HepG2 (cell line): ENCODE measurements around the gene FBXW2. TPM values are rescaled to one million over a fixed set of nuclear protein-coding genes. Genes with fewer than 3 reads are reported as not detected.

Experiments
- ARID2 ChIP-seq: sonication (generic); formaldehyde crosslinking; IDR thresholded peaks from 2 replicates; pipeline ENCODE4 v1.8.1; 2022; ENCODE audit warnings: mild to moderate bottlenecking, missing genetic modification reagents, borderline replicate concordance
- CEBPG ChIP-seq: IDR thresholded peaks from 2 replicates; pipeline ENCODE4 v1.6.1; 2016
- FOXP1 ChIP-seq, 2 experiments: fragments of 450-650 bp in 1 of 2; IDR thresholded peaks; 2 replicates each; pipeline ENCODE4 v1.6.1; 2017 to 2018; ENCODE audit warnings: antibody characterized with exemption in 1 of 2
- KAT2B ChIP-seq: fragments of 150-350 bp; IDR thresholded peaks from 2 replicates; pipeline ENCODE4 v1.6.1; 2014; ENCODE audit warnings: low read depth, low read length, borderline replicate concordance
- KDM3A ChIP-seq: IDR thresholded peaks from 2 replicates; pipeline ENCODE4 v1.6.1; 2018; ENCODE audit warnings: low read depth, missing compliant biosample characterization
- KMT2B ChIP-seq: IDR thresholded peaks from 2 replicates; pipeline ENCODE4 v1.6.1; 2016; ENCODE audit warnings: missing genetic modification reagents, missing compliant biosample characterization
- MBD4 ChIP-seq: IDR thresholded peaks from 2 replicates; pipeline ENCODE4 v1.6.1; 2012; ENCODE audit warnings: low read length, inconsistent platforms, borderline replicate concordance
- PHF21A ChIP-seq: sonication (generic); formaldehyde crosslinking; IDR thresholded peaks from 2 replicates; pipeline ENCODE4 v1.5.0; 2020; ENCODE audit warnings: mild to moderate bottlenecking, missing genetic modification reagents
- POLR2G ChIP-seq: fragments of 200-400 bp; formaldehyde crosslinking; IDR thresholded peaks from 2 replicates; pipeline ENCODE4 v1.6.1; 2018; ENCODE audit warnings: mild to moderate bottlenecking, low read depth, low read length, moderate library complexity
- RARA ChIP-seq: IDR thresholded peaks from 2 replicates; pipeline ENCODE4 v1.6.1; 2016; ENCODE audit warnings: missing genetic modification reagents, missing compliant biosample characterization
- SNRNP70 ChIP-seq: fragments of 200-400 bp; formaldehyde crosslinking; IDR thresholded peaks from 2 replicates; pipeline ENCODE4 v1.6.1; 2017; ENCODE audit warnings: mild to moderate bottlenecking, low read depth, low read length, moderate library complexity
- SRF ChIP-seq: IDR thresholded peaks from 2 replicates; pipeline ENCODE4 v1.6.1; 2011; ENCODE audit warnings: mild to moderate bottlenecking, low read depth, low read length, moderate library complexity
- ZNF143 ChIP-seq: sonication (generic); formaldehyde crosslinking; IDR thresholded peaks from 2 replicates; pipeline ENCODE4 v1.4.0; 2020; ENCODE audit warnings: missing genetic modification reagents
- ZNF260 ChIP-seq: sonication (generic); formaldehyde crosslinking; IDR thresholded peaks from 2 replicates; pipeline ENCODE4 v1.4.0; 2020; ENCODE audit warnings: missing genetic modification reagents, low read depth, mild to moderate bottlenecking, borderline replicate concordance
- ZNF660 ChIP-seq: sonication (generic); formaldehyde crosslinking; IDR thresholded peaks from 2 replicates; pipeline ENCODE4 v1.5.1; 2020; ENCODE audit warnings: mild to moderate bottlenecking, low read depth, missing genetic modification reagents, borderline replicate concordance
- polyA plus RNA-seq, 8 experiments: library from polyadenylated mRNA; depleted of rRNA in 3 of 8; stranded (reverse) in 7 of 8; unstranded in 1 of 8; fragments of >200 nt; fragmentation: Illumina TruSeq in 4 of 8; extraction: Trizol in 4 of 8; gene quantifications; 2 replicates each; pipeline versions ENCODE4 v1.2.1 to v1.2.3, GENCODE V29; 2011 to 2016; ENCODE audit warnings: low read depth in 4 of 8, missing spikeins in 1 of 8, mixed read lengths in 1 of 8; ENCODE audit not compliant: insufficient read depth in 1 of 8
- total RNA-seq, 5 experiments: library from RNA; depleted of rRNA; stranded (reverse); fragments of >200 nt; fragmentation: Illumina TruSeq; extraction: Trizol; gene quantifications; 2 replicates each; pipeline ENCODE4 v1.2.3, GENCODE V29; 2016; ENCODE audit warnings: low read depth in 1 of 5
- TF ChIP-seq, protein P1 (sequence below): sonication (generic); formaldehyde crosslinking; IDR thresholded peaks from 2 replicates; pipeline ENCODE4 v1.9.0; 2022; ENCODE audit warnings: low read depth, missing genetic modification reagents
- TF ChIP-seq, protein P2 (sequence below): sonication (generic); formaldehyde crosslinking; IDR thresholded peaks from 2 replicates; pipeline ENCODE4 v1.5.0; 2020; ENCODE audit warnings: missing genetic modification reagents, mild to moderate bottlenecking, borderline replicate concordance
- TF ChIP-seq, protein P3 (sequence below): sonication (generic); formaldehyde crosslinking; conservative IDR thresholded peaks from 2 replicates; pipeline ENCODE4 v1.8.0; 2022; ENCODE audit warnings: missing genetic modification reagents
- TF ChIP-seq, protein P4 (sequence below): sonication (generic); formaldehyde crosslinking; IDR thresholded peaks from 2 replicates; pipeline ENCODE4 v1.4.0; 2020; ENCODE audit warnings: mild to moderate bottlenecking, low read depth, missing genetic modification reagents
- TF ChIP-seq, protein P5 (sequence below): sonication (generic); formaldehyde crosslinking; IDR thresholded peaks from 2 replicates; pipeline ENCODE4 v1.4.0; 2020; ENCODE audit warnings: missing genetic modification reagents

The FBXW2 gene
- total and polyA plus RNA-seq, 2 of the 13 experiments (the other 11 are each of a cell fraction or from before 2014, with no cell fraction given): 35.4 to 43.1 TPM

DNA sequence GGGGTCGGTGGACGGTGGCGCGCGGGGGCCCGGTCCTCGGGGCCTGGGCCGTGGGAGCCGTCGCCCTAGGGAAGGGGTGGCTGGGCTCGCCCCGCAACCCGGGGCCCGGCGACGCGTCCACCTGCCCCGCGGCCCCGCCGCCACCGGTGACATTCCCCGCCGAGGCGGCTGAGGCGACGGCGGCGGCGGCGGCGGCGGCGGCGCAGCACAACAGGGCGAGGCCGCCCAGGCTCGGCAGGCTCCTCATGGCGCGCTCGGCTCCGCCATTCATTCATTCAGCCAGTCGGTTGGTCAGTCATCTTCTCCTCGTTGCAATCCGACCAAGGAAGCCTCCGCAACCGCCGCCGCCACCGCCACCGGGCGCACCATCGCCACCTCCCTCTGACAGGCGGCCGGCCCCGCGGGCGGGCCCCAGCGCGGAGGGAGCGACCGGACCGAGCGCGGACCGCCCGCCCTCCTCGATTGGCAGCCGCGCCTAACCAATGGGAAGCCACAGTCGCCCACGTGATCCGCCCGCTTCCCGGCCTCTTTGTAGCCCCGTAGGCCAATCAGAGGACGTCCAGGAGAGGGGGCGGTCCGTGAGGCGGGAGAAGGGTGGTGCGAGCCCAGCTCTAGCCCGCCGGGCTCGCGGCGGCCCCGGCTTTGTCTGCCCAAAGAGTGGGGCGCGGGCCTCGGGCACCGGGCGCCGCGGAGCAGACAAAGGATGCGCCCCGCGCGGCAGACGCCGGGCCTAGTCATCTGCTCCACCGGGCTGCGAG lies 78.9 kb downstream of the FBXW2 start, which contains the start of gene MEGF9 (continued):
- TF ChIP-seq, protein P1, sequence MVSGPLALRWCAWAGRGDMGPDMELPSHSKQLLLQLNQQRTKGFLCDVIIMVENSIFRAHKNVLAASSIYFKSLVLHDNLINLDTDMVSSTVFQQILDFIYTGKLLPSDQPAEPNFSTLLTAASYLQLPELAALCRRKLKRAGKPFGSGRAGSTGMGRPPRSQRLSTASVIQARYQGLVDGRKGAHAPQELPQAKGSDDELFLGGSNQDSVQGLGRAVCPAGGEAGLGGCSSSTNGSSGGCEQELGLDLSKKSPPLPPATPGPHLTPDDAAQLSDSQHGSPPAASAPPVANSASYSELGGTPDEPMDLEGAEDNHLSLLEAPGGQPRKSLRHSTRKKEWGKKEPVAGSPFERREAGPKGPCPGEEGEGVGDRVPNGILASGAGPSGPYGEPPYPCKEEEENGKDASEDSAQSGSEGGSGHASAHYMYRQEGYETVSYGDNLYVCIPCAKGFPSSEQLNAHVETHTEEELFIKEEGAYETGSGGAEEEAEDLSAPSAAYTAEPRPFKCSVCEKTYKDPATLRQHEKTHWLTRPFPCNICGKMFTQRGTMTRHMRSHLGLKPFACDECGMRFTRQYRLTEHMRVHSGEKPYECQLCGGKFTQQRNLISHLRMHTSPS: peak; percentile 59; the same call in 1 of the 2 replicates
- no peak for TF ChIP-seq ZNF660 (CRISPR knock-in tag)
- TF ChIP-seq, protein P2, sequence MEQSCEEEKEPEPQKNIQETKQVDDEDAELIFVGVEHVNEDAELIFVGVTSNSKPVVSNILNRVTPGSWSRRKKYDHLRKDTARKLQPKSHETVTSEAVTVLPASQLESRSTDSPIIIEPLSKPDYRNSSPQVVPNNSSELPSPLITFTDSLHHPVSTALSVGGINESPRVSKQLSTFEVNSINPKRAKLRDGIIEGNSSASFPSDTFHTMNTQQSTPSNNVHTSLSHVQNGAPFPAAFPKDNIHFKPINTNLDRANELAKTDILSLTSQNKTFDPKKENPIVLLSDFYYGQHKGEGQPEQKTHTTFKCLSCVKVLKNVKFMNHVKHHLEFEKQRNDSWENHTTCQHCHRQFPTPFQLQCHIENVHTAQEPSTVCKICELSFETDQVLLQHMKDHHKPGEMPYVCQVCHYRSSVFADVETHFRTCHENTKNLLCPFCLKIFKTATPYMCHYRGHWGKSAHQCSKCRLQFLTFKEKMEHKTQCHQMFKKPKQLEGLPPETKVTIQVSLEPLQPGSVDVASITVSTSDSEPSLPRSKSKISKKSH (CRISPR knock-in tag): no peak
- peak; percentile 45 for TF ChIP-seq KMT2B (CRISPR knock-in tag)
- no peak for TF ChIP-seq RARA (CRISPR knock-in tag)
- peak; percentile 80; the same call in 1 of the 2 replicates for TF ChIP-seq KDM3A (CRISPR knock-in tag)
- TF ChIP-seq CEBPG (CRISPR knock-in tag): no peak
- TF ChIP-seq, protein P3, sequence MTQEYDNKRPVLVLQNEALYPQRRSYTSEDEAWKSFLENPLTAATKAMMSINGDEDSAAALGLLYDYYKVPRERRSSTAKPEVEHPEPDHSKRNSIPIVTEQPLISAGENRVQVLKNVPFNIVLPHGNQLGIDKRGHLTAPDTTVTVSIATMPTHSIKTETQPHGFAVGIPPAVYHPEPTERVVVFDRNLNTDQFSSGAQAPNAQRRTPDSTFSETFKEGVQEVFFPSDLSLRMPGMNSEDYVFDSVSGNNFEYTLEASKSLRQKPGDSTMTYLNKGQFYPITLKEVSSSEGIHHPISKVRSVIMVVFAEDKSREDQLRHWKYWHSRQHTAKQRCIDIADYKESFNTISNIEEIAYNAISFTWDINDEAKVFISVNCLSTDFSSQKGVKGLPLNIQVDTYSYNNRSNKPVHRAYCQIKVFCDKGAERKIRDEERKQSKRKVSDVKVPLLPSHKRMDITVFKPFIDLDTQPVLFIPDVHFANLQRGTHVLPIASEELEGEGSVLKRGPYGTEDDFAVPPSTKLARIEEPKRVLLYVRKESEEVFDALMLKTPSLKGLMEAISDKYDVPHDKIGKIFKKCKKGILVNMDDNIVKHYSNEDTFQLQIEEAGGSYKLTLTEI (CRISPR knock-in tag): no peak
- TF ChIP-seq KAT2B: no peak
- no peak for TF ChIP-seq FOXP1 (IDR thresholded peaks at IDR 0.05)
- no peak for TF ChIP-seq FOXP1 (CRISPR knock-in tag; IDR thresholded peaks at IDR 0.05)
- TF ChIP-seq SRF: no peak
- no peak for TF ChIP-seq ZNF143 (CRISPR knock-in tag)
- TF ChIP-seq, protein P4, sequence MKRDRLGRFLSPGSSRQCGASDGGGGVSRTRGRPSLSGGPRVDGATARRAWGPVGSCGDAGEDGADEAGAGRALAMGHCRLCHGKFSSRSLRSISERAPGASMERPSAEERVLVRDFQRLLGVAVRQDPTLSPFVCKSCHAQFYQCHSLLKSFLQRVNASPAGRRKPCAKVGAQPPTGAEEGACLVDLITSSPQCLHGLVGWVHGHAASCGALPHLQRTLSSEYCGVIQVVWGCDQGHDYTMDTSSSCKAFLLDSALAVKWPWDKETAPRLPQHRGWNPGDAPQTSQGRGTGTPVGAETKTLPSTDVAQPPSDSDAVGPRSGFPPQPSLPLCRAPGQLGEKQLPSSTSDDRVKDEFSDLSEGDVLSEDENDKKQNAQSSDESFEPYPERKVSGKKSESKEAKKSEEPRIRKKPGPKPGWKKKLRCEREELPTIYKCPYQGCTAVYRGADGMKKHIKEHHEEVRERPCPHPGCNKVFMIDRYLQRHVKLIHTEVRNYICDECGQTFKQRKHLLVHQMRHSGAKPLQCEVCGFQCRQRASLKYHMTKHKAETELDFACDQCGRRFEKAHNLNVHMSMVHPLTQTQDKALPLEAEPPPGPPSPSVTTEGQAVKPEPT: 0 out of 2 replicates have a peak, but pooled peaks have one; percentile 46
- no peak for TF ChIP-seq SNRNP70
- TF ChIP-seq ZNF260 (CRISPR knock-in tag): no peak
- TF ChIP-seq MBD4: no peak
- TF ChIP-seq, protein P5, sequence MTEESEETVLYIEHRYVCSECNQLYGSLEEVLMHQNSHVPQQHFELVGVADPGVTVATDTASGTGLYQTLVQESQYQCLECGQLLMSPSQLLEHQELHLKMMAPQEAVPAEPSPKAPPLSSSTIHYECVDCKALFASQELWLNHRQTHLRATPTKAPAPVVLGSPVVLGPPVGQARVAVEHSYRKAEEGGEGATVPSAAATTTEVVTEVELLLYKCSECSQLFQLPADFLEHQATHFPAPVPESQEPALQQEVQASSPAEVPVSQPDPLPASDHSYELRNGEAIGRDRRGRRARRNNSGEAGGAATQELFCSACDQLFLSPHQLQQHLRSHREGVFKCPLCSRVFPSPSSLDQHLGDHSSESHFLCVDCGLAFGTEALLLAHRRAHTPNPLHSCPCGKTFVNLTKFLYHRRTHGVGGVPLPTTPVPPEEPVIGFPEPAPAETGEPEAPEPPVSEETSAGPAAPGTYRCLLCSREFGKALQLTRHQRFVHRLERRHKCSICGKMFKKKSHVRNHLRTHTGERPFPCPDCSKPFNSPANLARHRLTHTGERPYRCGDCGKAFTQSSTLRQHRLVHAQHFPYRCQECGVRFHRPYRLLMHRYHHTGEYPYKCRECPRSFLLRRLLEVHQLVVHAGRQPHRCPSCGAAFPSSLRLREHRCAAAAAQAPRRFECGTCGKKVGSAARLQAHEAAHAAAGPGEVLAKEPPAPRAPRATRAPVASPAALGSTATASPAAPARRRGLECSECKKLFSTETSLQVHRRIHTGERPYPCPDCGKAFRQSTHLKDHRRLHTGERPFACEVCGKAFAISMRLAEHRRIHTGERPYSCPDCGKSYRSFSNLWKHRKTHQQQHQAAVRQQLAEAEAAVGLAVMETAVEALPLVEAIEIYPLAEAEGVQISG (CRISPR knock-in tag): no peak
- TF ChIP-seq PHF21A: peak; percentile 66
- no peak for TF ChIP-seq ARID2 (CRISPR knock-in tag)
- TF ChIP-seq POLR2G: peak; percentile 83
